HG02884 (cell line): Measurements from ENCODE around the gene TSPAN5.

ENCODE experiments used
- ATAC-seq: cut with Tn5 transposase; IDR thresholded peaks from one replicate; pipeline ENCODE4 v1.9.1; 2021; ENCODE audit warnings: mild to moderate bottlenecking, moderate library complexity; ENCODE audit not compliant: unreplicated experiment

TSPAN5 gene

DNA sequence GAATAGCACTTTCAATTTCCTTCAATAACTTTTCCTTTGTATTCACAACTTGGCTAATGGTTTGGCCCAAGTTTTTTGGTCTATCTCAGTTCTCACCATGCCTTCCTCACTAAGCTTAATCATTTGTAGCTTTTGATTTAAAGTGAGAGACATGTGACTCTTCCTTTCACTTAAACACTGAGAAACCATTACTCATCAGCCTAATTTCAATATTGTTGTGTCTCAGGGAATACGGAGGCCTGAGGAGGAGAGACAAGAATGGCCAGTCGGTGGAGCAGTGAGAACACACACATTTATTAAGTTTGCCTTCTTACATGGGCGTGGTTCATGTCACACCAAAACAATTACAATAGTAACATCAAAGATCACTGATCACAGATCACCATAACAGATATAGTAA is 56.7 kb downstream of the TSPAN5 start:
- ATAC-seq = no peak

DNA sequence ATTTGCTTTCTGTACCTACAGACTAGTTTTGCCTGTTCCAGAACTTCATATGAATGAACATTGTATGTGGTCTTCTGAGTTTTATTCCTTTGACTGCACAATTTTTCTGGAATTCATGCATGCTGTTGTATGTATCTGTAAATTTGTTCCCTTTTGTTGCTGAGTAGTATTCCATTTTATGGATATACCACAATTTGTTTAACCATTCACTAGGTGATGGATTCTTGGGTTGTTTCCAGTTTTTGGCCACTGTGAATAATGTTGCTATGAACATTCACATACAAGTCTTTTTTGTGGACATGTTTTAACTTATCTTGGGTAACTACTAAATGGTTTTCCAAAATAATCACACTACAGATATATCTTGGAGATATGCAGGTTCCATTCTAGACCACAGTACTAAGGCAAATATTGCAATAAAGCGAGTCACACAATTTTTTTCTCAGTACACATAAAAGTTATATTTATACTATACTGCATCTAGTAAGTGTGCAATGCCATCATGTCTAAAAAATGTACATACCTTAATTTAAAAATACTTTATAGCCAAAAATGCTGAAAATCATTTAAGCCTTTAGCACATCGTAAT is 58.7 kb downstream of the TSPAN5 start:
- ATAC-seq = no peak

DNA sequence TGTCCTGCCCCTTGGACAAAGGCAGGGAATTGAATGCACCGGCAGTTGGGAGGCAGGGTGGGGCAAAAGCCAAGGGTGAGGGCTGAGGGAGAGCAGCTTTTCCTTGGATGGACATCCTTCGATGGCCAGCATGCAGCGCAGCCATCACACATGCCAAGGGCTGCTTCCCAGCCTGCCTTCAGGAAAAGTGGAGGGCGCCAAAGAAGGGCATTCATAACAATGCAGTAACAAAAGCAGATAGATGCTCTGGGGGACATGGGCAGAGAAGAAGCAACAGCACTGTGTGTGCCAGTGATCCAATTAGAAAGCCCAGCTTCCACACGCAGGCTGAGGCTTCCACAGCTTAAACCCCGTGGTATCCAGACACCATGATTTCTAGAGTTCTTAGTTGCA is 71.5 kb downstream of the TSPAN5 start:
- ATAC-seq = no peak

DNA sequence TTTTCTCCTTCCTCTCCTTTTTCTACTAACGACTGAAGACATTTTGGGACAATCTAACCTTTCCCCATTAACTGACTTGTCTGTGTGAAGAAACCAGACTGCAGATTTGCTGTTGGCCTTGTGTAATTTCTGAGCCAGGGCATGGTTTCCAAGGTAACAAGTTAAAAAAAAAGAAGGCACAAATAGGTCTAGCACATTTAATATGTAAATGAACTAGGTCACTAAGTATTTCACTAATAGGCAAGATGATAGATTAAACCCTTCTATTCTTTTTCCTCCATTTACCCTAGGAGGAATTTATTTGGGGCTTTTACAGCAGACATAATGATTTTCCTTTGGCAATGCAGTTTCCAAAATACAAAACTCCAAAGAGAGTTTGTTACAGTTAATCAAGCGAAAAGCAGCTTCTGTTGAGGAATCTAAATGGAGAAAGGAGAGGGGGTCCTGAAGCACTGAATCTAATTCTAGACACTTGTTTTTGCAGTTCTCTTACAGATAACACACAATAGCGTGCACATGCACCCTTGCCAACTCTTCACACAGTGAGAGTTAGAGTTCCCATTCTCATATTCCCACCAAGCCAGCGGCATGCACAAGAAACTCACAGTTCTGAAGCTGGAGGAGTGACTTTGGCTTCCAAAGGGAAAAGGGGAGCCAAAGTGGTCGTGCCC is 72.0 kb downstream of the TSPAN5 start:
- ATAC-seq = no peak

DNA sequence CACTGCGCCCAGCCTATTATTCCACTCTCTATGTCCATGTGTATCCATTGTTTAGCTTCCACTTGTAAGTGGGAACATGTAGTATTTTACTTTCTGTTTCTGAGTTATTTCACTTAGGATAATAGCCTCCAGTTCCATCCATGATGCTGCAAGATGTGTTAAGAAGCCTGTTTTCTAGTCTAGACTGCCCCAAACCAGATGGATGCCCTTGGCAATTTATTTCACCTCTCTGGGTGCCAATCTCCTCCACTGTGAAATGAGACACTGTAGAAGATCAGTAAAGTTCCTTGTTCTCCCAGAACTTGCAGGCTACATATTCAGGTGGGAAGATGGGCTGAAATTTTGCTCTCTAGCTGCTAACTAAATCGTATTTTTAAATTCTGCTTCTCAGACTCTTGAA is 72.8 kb downstream of the TSPAN5 start:
- ATAC-seq = no peak

DNA sequence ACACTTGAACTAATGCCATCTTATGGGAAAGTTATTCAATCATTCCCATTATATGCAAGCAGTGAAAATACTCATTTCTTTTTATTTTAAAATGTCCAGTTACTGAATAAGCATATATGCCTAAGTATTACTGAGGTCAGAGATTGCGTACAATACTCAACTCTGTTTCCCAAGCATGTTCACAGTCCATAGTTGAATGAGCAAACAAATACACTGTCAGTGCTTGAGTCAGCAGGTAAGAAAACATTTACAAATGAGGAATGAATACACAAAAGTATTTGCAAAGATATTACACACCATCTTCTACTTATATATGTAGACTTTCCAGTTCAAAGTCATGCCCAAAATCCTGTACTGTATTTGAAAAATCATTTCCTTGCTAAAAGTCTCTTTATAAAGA is 74.1 kb downstream of the TSPAN5 start:
- no peak for ATAC-seq

DNA sequence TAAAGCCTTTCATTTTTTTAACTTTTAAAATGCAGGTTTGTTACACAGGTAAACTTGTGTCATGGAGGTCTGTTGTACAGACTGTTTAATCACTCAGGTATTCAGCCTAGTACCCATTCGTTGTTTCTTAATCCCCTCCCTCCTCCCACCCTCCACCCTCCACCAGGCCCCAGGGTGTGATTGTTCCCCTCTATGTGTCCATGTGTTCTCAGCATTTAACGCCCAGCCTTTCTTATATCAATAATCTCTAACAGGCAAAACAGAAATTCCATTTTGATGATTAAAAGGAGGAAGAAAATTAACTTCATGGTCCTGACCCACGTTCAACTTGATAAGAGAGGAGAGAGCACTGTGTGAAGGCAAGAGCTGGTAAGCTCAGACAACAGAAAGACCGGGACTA is 75.1 kb downstream of the TSPAN5 start:
- no peak for ATAC-seq

DNA sequence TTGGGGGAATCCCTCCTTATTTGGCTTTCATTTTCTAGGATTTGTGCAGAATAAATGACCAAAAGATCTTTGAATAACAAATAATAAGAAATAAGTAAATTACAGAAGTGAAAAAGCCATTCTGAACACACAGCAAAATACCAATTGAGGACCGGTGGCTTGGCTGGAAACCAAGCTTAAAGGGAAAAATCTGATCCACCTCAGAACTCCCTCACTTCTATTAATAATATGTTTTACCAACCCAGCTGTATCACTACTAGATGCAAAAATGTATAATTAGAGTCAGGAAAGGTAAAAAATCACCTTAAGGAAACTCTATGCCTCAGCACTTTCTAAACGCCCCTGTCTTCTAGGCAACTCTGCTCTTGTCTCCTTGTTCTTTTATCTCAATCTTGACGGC is 77.3 kb downstream of the TSPAN5 start:
- ATAC-seq = no peak

DNA sequence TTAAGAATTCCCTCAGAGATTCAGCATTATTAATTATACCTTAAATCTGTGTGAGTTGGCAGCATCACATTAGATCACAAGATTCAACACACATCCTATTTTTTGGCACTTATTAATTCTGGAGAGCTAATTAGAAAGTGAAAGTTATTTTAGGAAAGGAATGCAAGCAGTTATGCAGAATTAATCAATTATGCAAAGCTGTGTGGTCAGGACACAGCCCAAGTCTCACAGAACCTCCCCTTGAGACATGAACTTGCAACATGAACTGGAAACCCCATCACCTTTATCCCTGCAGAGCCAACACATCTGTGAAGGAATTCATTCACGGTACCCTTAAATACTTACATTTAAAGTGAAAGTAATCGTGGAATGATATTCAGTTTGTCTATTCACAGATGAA is 80.5 kb downstream of the TSPAN5 start:
- ATAC-seq = no peak

DNA sequence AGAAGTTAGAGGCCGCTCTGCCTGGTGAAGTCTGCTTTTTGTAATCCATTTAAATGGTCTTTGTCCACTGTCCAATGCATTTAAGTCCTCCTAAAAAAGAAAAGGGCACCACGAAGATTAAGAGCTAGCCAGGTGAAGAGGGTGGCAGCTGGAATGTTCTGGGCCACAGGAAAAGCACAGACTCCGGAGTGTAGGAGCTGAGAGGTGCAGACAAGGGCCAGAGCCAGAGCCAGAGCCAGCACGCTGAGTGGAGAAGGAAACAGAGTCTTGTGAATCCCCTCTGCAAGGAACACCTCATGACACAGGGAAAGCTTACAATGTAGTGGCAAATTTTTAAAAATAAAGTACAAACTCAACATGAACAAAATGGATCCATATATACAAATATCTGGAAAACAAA is 83.6 kb downstream of the TSPAN5 start:
- ATAC-seq = no peak

DNA sequence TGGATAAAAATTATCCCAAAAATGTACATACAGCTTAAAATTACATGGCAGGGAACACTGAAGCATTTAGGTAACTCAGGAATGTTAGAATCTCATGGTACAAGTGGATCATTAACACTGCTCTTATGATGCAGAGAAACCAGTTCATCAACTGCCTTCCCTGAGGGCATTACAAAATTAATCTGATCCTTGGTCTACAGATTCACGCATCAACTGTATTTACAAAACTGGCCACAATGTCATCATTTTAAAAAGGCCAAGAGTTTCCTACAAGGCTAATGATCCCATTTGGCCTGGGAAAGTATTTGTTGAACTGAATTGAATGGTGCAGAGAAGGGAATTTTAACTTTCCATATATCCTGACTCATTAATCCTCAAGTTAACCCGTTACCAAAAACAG is 84.6 kb downstream of the TSPAN5 start:
- ATAC-seq = no peak

DNA sequence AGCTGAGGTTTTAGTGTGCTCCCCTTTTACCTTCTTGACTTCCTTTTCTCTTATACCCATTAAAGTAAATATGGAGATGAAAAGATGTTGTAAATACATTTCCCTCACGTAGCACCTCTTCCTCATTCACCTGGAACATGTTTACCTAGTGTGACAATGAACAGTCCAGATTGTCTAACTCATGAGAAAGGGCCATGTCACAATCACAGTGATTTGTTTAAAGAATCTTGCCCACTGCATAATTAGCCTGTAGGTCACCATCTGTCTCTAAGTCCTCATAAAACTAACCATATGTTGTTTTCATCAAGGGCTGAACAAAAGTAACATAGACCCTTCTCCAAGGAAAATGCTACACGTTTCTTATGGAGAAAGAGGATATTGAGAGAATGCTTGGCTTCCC is 85.7 kb downstream of the TSPAN5 start:
- ATAC-seq = no peak

DNA sequence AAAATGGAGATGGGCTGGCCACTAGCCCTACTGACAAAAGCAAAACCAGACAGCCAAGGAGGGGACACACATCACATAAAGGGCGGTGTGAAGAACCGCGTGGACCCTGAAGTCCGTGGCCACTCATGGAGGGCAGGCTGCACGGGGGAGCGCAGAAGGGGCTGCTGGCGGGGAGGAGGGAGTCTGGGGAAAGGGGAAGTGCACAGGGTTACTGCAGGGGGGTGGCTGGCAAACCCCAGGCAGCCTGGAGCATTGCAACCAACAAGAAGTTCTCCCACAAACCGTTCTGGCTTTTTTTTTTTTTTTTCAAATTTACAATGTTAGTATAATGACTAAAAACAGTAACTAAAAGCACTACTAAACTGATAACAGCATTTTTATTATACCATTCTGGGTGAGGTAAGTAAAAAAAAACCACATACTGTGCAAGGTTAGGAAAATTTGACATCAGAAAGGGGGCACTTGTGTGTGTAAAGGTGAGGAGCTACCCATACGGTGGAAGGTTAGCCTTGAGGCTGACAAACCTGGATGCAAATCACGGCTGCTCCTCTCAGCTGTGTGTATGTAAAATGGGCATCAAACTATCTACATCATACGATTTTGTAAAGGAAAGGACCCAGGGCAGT is 87.1 kb downstream of the TSPAN5 start:
- no peak for ATAC-seq

DNA sequence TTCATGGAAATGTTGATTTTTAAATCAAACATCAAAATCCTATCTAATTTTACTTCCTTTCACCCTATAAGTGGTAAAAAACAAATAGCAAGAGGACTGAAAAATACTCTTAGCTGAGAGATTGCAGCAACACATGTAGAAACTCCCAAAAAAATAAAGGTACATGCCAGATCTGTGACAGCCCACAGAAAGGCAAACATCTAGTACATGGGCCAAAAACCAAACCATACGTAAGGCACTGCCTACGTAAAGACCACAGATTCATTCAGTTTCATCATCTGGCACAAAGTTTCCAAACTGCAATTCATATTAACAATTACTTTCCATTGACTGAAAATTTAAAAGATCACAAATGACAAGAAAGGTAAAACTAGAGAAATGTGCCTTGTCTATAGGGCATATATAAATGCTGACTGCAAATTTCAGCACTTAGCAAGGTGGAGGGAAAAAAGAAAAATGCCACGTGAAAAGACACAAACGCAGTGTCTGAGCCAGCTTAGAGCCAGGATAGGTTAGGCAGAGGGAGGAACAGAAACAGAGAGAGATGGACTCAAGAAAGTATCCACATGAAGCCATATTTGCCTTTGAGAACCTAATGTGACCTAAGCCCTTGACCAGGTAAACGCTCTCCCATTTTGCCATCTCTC is 88.1 kb downstream of the TSPAN5 start:
- no peak for ATAC-seq

DNA sequence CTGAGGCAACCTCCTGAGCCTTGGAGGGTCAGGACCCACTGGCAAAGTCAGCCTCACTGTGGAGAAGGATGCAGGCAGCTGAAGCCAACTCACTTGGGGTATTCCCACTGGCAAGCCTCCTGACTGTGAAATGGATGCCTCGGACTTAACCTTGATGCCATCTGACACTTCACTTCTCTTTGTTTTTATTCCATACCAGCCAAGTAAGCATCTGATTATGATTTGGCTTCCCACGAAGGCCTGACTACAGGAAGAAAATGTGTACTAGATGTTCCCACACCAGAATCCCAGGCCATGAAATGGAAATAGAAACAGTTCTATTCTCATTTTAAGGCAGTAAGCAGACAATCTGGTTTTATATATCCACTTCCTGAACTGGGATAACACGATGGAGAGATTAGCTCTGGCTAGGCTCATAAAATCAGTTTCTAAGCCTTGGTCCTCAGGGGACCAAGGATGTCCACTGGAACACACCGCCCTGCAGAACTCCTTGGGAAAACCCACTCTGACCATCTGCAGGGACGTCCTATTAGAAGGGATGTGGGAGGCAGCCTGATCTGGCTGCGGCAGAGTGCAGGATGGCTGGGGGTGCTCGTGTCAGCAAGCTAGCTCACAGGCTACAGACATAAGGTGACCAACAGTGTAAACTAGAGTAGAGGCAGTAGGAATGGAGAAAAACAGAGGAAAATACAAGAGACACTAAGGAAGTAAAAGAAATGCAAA is 89.3 kb downstream of the TSPAN5 start:
- ATAC-seq = no peak

DNA sequence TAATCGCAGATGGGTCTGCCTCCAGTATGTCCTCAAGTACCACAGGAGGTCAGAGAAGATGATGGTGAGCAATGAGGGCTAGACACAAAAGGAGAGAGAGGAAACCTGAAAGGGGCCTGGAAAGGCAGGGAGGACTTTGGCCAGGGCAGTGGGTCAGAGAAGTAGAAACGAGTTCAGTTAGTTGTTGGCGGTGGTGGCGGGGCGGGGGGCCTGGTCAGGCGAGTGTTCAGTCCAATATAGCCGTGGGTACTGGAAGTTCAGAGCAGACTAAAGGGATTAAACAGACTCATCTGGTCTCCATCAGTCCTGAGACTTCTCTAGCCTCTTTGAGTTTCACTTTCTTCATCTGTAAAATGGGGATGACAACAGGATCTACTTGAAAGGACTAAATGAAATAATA is 90.8 kb downstream of the TSPAN5 start:
- ATAC-seq = no peak

DNA sequence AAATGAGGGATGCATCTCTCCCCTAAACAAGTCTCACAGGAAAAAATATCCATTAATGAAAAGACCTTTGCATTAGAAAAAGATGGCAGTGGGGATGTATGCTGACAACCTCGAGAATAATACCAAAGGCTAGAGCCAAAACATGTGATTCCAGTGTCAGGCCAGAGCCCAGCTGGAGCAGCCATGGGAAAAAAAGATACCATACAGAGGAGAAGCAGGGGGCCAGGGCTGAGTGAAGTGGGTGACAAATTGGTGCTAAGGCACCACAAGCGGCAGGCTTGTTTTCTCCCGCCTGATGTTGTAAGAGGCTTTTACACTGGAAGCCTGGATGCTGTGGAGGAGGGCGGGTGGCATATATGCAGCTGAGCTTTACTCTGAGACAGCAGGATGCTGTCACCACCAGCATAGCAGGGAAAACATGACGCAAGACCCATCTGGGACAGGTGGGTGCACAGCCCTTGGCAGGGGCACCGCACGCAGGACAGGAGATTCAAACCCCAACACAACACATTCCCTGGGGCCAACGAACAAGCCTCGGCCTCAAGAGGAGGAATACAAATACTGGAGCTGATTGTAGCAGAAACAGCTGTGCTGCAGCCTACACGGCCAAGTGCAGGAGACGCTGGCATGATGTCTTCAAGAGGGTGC is 91.9 kb downstream of the TSPAN5 start:
- ATAC-seq = no peak

DNA sequence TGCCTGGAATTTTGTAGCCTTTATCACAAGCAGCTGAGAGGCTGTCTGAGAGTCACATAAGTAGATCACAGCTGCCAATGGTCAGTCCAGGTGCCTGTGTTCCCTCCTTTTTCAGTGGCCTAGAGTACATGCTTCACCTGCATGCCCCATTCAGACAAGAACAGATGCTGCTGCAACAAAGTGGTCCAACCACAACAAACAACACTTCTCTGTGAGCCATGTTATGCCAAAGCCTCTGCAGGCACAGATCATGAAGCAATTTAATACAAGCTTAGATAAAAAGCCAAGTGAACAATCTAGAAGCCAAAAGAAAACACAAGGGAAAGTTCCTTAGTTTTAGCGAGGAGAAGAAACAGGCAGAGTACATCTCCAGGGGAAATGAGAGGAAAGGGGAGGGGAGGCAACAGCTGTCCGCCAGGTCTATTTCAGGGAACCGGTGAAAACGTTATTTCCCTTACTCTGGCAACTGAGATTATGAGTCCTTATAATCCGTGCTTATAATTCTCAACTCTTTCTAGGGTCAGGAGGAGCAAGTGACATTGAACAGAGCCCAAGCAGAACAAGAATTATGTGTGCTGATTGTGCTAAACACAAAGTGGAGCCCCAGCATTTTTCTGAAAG is 92.6 kb downstream of the TSPAN5 start:
- no peak for ATAC-seq

DNA sequence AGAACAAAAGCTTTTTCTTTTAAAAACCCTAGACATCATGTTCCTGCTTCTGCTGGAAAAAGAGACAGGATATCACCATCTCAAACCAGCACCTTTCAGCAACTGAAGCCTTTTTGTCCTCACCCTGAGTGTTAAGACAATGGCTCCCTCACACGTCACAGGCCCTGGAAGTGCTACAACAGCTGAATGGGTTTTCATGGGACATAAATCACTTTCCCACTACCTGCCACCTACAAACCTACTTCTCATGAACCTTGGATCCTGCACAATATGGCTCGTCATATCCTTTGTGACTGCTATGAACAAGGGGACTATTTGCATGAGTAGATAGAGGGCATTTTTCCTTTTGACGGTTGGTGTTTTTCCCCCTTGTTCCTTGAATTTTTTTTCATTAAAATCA is 93.6 kb downstream of the TSPAN5 start:
- no peak for ATAC-seq

DNA sequence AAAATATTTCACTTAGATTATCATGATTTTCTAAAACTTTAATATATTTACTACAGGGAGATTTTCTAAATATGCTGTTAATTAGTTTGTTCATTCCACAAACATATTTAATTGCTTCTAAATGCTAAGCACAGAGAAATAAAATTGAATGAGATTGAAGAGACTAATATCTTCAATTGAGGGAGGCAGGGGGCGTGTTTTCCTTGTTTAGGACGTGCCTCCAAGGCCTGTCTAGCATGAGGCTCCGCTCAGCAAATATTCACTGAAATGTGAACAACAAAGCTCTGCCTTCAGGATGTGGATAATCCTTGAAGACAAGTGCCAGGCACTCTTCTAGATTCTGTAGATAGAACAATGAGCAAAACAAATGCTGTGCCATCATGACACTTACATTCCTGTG is 98.1 kb downstream of the TSPAN5 start:
- no peak for ATAC-seq
